NCI-H345 (cell line): ENCODE data around the gene PRR7.
"Not testable (repeated sequence)": the region's sequence is repeated elsewhere in the genome, so short reads cannot be mapped to it uniquely, and the experiment has no call there.

Experiments
- DNase-seq: peaks from one replicate; lab custom pipeline; 2025; lab: John Stamatoyannopoulos, UW

The PRR7 gene, protein sequence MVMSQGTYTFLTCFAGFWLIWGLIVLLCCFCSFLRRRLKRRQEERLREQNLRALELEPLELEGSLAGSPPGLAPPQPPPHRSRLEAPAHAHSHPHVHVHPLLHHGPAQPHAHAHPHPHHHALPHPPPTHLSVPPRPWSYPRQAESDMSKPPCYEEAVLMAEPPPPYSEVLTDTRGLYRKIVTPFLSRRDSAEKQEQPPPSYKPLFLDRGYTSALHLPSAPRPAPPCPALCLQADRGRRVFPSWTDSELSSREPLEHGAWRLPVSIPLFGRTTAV

DNA sequence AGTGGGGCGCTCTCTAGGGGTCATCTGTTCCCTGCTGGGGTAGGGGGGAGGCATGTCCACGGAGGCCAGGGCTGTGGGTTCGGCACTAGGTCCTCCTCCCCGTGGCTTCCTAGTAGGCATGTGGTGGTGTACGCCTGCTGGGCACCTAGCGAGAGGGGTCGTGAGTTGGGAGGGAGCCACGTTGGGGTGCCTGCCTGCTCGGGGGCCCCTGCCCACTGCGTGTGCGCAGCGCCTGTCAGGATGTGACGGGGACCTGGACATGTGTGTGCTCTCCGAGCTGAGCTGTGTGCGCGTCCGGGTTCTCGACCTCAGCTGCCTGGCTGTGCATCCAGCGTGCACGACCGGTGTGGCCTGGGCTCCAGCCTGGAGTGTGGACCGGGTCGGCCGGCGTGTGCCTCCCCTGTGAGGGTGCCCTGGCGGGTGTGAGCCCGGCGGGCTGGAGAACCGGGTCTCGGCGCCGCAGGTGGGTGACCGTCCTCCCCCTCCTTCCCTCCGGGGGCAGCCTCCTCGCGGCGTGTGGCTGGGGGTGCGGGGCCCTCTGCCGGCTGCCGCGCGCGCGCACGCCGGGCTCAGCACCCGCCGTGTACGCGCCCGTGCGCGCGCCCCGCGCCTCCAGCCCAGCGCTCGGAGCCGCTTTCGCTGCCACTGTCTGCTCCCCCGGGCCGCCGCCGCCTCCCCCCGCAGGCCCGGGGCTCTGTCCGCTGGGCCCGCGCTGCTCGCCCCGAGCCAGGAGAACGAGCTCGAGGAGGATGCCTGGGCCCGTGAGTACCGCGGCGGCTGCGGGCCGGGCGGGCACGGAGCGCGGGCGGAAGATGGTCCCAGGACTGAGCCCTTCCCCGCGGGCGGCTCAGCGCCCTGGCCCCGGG, at the start of gene PRR7:
PRR7 (plus strand) TSS at position 615 of the 866 bp plus-strand sequence. CDS start 8,254 bp downstream, outside the sequence.
- peak; percentile 81 for DNase-seq

DNA sequence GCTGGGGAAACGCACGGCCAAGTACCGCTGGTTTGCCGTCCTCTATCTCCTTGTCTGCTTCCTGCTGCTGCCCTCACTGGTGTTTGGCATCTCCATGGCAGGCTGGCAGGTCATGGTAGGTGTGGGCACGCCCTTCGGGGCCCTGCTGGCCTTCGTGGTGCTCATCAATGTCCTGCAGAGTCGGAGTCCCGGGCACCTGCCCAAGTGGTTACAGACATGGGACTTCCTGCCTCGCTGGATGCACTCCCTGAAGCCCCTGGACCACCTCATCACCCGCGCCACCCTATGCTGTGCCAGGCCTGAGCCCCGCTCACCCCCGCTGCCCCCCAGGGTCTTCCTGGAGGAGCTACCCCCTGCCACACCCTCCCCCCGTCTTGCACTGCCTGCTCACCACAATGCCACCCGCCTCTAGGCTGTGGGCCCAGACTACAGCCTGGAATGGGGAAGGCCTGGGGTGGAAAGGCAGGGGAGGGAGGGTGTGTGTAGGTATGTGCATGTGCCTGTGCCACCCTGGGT, 48.7 kb upstream of the PRR7 start:
- DNase-seq, result no peak

DNA sequence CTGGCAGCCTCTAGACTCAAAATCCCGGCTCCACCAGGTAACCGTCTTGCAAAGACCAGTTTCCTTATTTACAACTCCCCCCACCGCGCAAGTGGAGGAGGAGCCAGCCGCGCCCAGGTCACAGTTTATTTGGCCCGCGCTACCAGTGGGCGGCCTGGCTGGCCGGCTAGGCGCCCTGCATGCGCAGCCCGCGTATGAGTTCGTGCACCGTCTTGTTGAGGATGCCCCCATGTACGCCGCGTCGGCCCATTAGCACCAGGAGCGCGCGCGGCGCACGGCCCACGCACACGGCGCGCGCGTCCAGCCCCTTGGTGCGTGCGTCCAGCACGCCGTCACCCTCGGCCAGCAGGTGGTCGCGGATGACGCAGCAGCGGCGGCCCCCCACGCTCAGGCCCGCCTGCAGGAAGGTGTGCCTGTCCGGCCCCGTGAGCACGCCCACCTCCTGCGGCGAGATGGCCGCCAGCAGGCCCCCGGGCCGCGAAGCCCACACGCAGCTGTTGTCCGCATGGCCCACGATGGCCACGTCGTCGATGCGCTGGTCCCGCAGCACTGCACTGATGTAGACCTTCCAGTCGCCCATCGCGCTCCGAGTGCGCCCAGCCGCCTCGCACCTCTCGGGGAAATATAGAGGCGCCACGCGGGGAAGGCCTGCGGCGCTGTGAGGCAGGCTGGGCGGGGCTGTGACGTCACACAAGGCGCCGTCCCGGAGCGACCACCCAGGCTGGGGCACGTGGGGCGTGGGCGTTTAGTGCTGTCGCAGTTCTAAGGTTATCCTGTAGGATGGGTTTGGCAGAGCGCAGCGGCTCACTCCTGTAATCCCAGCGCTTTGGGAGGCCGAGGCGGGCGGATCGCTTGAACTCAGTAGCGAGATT, 46.4 kb upstream of the PRR7 start, which contains the start of gene PFN3:
PFN3 (minus strand) TSS at position 665 of the 872 bp plus-strand sequence; CDS start at position 580, 85 bp downstream.
- no peak for DNase-seq

DNA sequence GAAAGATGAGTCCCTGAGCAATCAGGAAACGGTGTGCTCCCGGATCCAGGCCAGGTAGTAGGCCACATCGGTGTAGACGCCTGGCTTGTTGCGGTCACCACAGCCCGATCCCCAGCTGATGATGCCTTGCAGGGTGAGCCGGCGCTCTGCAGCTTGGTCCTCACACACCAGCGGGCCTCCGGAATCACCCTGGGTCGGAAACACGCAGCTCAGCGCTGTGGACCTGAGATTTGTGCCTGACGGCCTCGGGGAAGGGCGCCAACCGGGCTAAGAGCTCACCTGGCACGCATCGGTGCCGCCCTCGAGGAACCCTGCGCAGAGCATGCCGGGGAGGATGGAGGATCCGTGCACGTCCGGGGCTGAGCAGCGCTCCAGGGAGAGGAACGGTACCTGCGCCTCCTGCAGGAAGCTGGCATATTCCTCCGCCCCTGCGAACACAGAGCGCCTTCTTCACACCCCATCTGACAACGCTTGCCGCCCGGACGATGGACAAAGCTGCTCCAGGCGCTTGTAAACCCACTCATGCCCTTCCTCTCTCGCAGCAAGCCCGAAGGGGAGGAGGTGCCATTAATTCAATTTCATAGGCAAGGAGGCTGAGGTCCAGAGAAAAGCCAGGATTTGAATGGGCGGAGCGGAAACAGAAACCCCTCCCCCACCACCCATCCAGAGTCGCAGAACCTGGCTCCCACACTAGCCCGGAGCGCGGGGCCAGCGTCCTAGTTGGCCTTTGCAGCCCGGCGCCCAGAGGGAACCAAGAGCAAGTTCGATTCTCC, 44.2 kb upstream of the PRR7 start:
- DNase-seq, result peak; percentile 92

DNA sequence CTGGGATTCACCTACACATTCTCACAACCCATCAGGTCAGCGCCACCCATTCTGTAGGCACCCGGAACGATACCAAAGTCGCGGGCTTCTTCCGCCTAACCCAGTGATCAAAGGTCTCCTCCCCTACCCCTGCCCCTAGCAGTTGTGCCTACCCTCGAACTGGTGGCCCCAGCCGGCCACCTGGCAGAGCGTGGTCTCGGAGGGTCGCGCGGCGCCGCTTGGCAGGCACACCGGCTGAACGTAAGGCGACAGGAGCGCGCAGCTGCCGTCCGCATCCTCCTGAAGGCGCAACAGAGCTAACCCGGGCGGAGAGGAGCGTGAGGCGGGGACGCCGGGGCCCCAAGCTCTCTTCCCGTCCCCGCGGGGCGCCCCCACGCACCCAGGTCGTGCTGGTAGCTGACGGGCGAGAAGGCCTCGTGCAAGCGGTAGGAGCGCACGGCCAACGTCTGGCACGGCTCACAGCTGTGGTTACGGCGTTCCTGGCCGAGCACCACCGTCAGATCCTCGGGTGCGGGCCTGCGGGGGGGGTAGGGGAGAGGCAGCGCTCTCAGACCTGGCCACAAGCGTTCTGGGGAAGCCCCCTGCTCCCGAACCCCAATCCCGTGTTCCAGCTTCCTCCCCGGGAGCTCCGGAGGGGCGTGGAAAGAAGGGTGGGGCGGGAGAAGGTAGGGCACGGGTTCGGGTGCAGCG, 43.4 kb upstream of the PRR7 start:
- peak; percentile 60 for DNase-seq

DNA sequence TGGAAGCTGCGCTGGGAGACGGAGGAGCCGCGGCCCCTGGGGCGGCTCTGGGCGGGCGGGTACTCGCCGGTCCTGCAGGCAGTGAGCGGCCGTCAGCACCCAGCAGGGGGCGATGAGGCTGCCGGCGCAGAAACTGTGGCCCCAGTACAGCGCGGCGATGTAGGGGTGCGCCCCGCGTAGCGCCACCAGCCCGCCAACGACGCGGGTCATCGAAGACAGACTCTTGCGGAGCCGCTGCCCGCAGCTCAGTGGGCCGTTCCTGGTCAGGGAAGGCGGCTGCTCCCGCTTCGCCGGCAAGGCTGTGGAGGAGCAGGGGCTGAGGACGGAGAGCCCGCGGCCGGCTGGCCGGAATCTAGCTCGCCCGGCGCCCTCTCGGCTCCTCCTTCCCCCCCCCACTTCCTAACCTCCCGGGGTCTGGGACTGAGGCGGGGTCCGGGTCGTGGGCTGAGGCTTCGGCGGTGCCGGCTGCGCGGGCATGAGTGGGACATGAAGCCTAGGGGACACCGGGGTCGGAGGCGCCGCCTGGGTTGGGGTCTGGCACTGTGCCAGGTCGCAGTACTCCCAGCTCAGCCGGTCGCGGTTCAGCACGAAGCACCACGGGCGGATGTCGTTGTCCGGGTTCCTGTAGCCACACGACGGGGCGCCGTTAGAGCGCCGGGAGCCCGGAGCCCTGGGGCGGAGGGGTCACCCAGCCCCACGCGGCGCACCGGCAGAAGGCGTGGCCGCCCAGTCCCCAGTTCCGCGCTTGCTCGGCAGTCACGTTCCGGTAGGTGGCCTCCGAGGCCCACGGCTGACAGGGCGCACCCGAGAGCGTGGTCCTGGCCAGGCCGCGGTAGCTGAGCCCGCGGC, 42.6 kb upstream of the PRR7 start:
- DNase-seq, result peak; percentile 80

DNA sequence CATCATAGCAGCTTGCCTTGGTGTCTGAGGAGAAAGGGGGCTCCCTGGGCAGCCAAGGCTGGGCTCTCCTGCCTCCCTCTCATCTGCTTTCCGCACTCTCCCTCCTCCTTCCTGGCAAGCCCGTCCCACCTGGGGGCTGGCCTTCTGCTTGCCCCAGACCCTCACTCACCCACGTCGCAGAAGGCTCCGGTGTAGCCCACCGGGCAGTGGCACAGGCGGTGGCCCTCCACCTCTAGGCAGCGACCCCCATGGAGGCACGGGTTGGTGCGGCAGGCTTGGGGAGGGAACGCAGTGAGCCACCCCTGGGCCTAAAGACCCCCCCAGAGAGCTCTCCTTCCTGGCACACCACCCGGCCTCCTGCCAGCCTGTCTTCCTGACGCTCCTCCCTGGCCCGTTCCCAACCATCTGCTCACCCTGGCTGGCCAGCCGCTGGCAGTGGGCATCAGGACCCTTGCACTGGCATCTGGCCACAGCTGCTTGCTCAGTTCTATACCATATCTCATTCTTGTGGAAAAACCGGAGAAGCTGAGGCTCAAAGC, 41.9 kb upstream of the PRR7 start:
- DNase-seq, result no peak

DNA sequence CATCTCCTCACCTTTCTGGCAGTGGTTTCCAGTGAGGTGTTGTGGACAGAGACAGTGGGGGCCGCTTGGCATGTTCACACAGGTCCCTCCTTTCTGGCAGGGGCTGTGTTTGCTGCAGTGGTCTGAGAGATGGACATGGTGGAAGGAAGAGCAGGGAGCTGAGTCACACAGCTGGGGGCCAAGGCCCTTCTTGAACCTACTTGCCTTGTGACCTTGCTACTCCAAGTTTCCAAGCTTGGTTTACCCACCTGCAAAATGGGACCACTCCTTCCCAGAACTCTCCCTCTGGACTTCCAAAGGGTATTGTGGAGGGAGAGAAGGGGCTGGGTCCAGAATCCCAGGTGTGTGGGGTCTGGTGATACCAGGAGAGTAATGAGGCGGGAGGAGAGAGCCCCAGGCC, 41.3 kb upstream of the PRR7 start:
- DNase-seq, result no peak

DNA sequence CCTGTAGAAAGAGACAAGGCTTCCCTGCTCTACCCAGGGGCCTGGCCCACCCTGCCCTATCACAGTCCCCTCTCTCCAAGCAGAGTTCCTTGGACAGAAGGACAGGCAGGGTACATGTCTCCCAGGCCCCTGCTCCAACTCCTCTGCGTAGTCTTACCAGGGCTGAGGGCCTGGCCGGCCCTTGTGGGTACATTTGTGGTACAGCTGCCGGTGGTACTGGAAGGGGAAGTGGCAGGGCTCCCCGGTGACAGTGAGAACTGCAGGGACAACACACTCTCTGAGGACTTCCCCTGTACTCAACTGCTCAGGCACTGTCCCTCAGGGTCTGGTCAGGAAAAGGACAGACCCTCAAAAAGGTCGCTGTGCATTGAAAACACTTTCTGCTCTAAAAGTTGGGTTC, 40.8 kb upstream of the PRR7 start:
- DNase-seq, result no peak

DNA sequence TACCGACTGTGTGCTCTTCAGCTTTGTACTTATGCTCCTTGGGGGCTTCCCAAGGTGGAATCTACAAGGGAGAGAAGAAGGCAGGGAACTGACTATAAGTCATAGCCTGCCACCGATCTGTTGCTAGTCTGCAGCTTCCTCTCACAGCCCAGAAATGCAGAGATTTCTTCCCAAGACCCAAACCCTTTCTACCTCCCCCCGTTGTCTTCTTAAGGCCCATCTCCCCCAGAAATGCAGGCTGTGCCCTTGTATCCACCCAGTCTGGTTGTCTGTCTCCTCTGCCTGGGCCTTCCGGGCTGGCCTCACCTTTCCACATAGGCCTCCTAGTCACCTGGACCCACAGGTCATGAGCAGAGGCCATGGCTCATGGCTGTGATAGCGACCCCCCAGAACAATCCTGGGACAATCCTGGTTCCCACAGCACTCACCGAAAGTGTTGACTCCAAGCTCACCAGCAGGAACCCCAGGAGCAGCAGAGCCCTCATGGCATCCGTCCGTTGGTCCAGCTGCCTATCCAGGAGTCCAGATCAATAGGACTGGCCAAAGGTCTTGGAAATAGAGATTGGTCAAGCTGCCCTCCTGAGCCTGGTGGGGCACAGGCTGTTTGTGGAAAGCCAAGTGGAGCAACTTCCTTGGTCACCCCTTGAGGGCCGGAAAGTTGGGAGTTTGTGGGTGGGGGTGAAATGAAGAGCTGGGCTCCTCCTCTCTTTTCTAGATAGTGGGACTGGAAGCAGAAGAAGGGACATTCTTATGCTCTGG, 37.4 kb upstream of the PRR7 start, which contains the start of gene F12:
F12 (minus strand) TSS at position 522 of the 759 bp plus-strand sequence; CDS start at position 485, 37 bp downstream.
- no peak for DNase-seq

DNA sequence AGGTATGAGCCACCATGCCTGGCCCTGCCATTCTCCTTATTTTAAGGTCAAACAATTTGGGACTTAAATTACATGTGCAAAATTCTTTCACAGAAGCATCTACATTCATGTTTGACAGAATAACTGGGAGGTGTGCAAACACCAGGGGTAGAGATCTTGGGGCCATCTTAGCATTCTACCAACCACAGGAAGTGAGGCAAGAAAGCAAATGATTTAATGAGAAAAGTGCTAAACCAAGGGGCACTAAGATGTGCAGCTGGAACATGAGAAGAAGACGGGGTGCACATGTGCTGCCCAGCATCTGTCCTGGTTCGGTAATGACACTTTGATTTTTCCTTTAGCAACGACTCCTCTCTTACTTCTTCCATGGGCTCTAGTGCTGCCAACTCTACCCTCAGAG, 36.0 kb upstream of the PRR7 start:
- DNase-seq, result no peak

DNA sequence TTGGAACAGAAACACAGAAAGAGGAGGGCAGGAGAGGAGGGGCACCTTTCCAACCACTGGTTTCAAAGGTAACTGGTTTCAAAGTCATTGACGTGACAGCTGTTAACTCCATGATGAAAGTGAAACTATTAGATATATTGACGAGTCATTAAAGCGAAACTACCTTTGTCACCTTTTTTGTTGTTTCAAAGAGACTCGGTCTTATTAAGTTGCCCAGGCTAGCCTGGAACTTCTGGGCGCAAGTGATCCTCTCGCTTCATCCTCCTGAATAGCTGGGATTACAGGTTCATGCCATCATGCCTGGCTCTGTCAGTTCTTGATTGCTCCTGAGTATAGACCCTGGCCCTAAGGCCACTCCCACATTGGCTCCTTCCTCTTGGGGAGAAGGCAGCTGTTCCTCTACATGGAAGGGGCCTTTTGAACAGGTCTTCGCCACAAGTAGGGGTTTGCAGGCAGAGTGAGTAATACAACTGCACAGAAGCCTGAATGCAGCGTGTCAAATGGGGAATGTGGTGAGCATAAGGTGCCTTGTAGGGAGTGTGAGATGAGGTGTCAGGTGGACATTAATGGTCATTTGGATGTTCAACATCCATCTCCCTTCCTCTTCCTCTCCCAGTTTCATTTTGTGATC, 33.9 kb upstream of the PRR7 start:
- DNase-seq, result no peak

DNA sequence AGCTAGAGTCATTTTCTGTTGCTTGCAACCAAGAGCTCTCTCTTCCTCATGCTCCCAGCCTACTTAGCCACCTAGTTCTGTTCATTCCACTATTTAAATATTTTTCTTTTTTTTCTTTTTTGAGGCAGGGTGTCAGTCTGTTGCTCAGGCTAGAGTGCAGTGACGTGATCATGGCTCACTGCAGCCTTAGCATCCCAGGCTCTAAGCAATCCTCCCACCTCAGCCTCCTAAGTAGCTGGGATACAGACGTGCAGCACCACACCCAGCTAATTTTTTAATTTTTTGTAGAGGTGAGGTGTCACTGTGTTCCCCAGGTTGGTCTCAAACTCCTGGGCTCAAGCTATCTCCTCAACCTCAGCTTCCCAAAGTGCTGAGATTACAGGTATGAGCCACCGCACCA, 32.1 kb upstream of the PRR7 start:
- DNase-seq, result no peak

DNA sequence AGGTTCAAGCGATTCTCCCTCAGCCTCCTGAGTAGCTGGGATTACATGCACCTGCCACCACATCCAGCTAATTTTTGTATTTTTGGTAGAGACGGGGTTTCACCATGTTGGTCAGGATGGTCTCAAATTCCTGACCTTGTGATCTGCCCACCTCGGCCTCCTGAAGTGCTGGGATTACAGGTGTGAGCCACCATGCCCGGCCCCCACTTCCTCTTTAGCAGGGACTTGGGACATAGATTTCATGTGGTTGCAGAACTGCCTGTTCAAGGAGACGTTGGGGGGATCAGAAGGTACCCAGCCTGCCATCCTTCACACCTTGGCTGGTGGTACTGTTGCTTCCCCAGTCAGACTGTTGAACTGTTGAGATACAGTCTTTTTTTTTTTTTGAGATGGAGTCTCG, 29.5 kb upstream of the PRR7 start:
- not testable (repeated sequence) for DNase-seq

DNA sequence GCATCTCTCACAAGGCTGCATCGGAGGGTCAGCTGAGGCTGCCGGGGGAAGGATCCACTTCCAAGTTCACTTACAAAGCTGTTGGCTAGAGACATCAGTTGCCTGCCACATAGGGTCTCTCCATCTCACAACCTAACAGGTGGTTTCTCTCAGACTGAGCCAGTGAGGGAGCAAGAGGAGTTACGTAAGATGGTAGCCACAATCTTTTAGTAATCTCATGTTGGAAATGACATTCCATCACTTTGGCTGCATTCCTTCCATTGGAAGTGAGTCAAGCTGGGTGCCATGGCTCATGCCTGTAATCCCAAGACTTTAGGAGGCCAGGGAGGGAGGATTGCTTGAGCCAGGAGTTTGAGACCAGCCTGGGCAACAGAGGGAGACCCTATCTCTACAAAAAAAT, 27.6 kb upstream of the PRR7 start:
- no peak for DNase-seq

DNA sequence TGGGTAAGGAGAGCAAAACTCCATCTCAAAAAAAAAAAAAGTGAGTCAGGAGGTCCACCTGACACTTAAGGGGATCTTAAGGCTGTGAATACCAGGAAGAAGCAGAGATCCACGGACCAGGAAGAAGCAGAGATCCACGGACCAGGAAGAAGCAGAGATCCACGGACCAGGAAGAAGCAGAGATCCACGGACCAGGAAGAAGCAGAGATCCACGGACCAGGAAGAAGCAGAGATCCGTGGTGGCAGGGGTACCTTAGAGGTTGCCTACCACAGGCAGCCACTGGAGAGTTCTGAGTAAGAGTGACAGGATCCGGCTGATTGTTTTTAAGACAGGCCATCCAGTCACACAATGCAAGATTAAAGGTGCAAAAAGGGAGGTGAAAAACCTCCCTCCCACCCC, 26.1 kb upstream of the PRR7 start:
- DNase-seq, result not testable (repeated sequence)

DNA sequence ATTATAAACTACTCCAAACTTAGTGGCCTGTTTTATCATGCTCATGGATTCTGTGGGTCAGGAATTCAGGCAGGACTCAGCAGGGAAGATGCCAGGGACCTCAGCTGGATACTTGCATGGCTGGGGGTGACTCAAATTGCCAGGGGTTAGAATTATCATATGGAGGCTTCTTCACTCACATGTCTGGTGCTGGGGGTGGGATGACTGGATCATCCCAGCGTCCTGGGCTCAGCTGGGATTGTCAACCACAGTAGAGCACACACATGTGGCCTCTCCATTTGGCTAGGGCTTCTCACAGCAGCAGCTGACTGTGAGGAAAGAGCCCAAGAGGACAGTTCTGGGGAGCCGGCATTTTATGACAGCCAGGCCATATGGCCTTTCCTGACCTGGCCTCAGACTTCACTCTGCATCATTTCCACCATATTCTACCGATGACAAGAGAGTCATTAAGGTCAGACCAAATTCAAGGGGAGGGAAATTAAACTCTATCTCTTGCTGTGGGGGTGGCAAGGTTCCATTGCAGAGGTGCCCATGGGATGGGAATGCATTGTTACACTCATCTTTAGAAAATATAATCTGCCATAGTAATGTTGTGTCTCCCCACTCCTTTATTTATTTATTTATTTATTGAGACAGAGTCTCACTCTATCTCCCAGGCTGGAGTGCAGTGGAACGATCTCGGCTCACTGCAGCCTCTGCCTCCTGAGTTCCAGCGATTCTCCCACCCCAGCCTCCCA, 25.4 kb upstream of the PRR7 start:
- DNase-seq, result no peak
